NB4 (cell line): Measurements from ENCODE around the gene P2RY8.
"Not testable (repeated sequence)": the region's sequence is repeated elsewhere in the genome, so short reads cannot be mapped to it uniquely, and the experiment has no call there.

Experiments
- DNase-seq: peaks from one replicate; pipeline ENCODE4 v3.0.0; 2010; ENCODE audit warnings: low read depth
- H3K4me3 ChIP-seq: one replicate; pipeline ENCODE4 v1.5.1; 2011; ENCODE audit warnings: mild to moderate bottlenecking, low read depth, low read length, moderate library complexity
- CTCF ChIP-seq: IDR thresholded peaks from one replicate; pipeline ENCODE4 v1.5.1; 2012; ENCODE audit warnings: low read depth, low read length
- MYC ChIP-seq: IDR thresholded peaks from 2 replicates; pipeline ENCODE4 v1.6.1; 2011; ENCODE audit warnings: low read depth, low read length
- POLR2A ChIP-seq: IDR thresholded peaks from 2 replicates; pipeline ENCODE4 v1.6.1; 2011; ENCODE audit warnings: mild to moderate bottlenecking; ENCODE audit not compliant: insufficient read length; ENCODE audit errors: extremely low read depth
- TF ChIP-seq, protein P1 (sequence below): IDR thresholded peaks from 2 replicates; pipeline ENCODE4 v1.6.1; 2011; ENCODE audit warnings: low read depth, low read length

Gene P2RY8

GRCh38 chrX:1491851-1492349, 45.1 kb downstream of the P2RY8 start:
- peak; percentile 83 for DNase-seq
- H3K4me3 ChIP-seq, result no peak overlapping the region
- TF ChIP-seq MYC (no peak), POLR2A (no peak), CTCF (no peak)
- TF ChIP-seq, protein P1, sequence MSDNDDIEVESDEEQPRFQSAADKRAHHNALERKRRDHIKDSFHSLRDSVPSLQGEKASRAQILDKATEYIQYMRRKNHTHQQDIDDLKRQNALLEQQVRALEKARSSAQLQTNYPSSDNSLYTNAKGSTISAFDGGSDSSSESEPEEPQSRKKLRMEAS, result no peak

DNA sequence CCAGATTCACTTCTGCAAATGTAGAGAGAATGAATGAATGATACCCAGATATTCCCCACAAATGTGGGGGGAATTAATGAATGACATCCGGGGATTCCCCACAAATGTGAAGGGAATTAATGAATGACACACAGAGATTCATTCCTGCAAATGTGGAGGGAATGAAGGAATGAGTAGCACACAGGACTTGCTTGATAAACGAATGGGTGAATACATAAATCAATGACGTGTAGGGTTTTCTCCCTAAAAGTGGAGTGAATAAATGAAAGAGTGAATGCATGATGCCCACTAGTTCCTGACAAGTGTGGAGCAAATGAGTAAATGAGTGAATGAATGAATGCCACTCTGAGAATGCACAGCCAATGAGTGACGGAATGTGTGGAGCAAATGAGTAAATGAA, 45.7 kb downstream of the P2RY8 start:
- H3K4me3 ChIP-seq, DNase-seq: not testable (repeated sequence)

GRCh38 chrX:1490723-1491122, 46.3 kb downstream of the P2RY8 start:
- not testable (repeated sequence) for DNase-seq

DNA sequence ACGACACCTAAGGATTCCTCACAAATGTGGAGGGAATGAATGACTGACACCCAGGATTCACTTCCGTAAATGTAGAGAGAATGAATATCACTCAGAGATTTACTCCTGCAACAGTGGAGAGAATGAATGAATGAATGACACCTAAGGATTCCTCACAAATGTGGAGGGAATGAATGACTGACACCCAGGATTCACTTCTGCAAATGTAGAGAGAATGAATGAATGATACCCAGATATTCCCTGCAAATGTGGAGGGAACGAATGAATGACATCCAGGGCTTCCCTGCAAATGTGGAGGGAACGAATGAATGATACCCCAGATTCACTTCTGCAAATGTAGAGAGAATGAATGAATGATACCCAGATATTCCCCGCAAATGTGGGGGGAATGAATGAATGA, 47.6 kb downstream of the P2RY8 start:
- H3K4me3 ChIP-seq, DNase-seq: not testable (repeated sequence)

More at GRCh38 chrX:1490723-1491122, 46.3 kb downstream of the P2RY8 start:
- H3K4me3 ChIP-seq, result not testable (repeated sequence)

DNA sequence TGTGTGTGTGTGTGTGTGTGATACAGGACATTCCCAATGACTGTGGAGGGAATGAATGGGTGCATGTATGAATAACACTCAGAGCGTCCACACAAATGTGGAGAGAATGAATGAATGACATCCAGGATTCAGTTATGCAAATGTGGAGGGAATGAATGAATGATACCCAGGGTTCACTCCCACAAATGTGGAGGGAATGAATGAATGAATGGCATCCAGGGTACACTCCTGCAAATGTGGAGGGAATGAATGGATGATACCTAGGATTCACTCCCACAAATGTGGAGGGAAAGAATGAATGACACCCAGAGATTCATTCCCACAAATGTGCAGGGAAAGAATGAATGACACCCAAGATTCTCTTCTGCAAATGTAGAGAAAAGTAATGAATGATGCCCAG, 48.2 kb downstream of the P2RY8 start:
- H3K4me3 ChIP-seq, result no peak overlapping the region
- TF ChIP-seq, protein P1, result no peak
- no peak for TF ChIP-seq CTCF
- TF ChIP-seq POLR2A, result no peak
- no peak for TF ChIP-seq MYC
- no peak for DNase-seq

DNA sequence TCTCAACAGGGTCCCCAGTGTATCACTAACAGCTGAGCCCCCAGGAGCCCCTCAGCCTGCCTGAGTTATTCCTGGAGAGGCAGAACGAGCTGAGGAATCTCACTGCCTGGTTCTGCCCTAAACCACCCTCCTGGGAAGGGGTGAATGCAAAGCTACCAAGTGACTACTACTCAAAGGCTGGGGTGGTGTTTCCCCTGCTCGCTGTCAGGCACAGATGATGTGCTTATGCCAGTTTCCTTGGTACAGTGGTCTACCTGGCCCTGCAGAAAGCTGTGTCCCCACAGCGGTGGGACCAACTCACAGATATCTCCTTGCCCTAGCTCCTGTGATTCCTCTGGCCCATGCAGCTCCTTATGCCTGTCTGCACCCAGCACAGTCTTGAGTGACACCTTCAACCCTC, 48.8 kb downstream of the P2RY8 start:
- TF ChIP-seq MYC (no peak), CTCF (no peak), POLR2A (no peak)
- TF ChIP-seq, protein P1, result no peak
- no peak overlapping the region for H3K4me3 ChIP-seq
- no peak for DNase-seq

- no peak overlapping the region for H3K4me3 ChIP-seq
- TF ChIP-seq, protein P1, result no peak
- TF ChIP-seq CTCF (no peak), POLR2A (no peak), MYC (no peak)
Observed at GRCh38 chrX:1487401-1487800, 49.6 kb downstream of the P2RY8 start.

GRCh38 chrX:1486749-1487361, 50.1 kb downstream of the P2RY8 start:
- TF ChIP-seq CTCF (no peak), MYC (no peak), POLR2A (no peak)
- TF ChIP-seq, protein P1, result no peak
- no peak for DNase-seq

More at GRCh38 chrX:1487401-1487800, 49.6 kb downstream of the P2RY8 start:
- no peak for DNase-seq

More at GRCh38 chrX:1486749-1487361, 50.1 kb downstream of the P2RY8 start:
- no peak overlapping the region for H3K4me3 ChIP-seq
